HEK293T (cell line): ENCODE data around the gene DRD2.

Experiments used
- CTCF ChIA-PET: fragments of 350-600 bp; formaldehyde crosslinking; extraction: SDS; loops from one replicate; lab custom pipeline; 2021; ENCODE audit warnings: antibody characterized with exemption, inconsistent platforms; lab: Yijun Ruan, JAX
- POLR2A ChIA-PET: fragments of 350-600 bp; formaldehyde crosslinking; extraction: SDS; loops from one replicate; lab custom pipeline; 2020; ENCODE audit warnings: antibody characterized with exemption, inconsistent platforms; lab: Yijun Ruan, JAX
- DNase-seq: peaks from one replicate; pipeline ENCODE4 v3.0.0; 2012; ENCODE audit warnings: mixed read lengths; ENCODE audit errors: extremely low spot score
- ARNT ChIP-seq: fragments of 450-650 bp; IDR thresholded peaks from 2 replicates; pipeline ENCODE4 v1.6.1; 2017; ENCODE audit warnings: mild to moderate bottlenecking
- BHLHE40 ChIP-seq: fragments of 450-650 bp; IDR thresholded peaks from 2 replicates; pipeline ENCODE4 v1.6.1; 2016; ENCODE audit warnings: mild to moderate bottlenecking, moderate library complexity, borderline replicate concordance
- CTBP1 ChIP-seq: fragments of 450-650 bp; IDR thresholded peaks from 2 replicates; pipeline ENCODE4 v1.6.1; 2016; ENCODE audit warnings: borderline replicate concordance
- ELF4 ChIP-seq: fragments of 450-650 bp; IDR thresholded peaks from 2 replicates; pipeline ENCODE4 v1.6.1; 2017; ENCODE audit warnings: antibody characterized with exemption
- FOXA1 ChIP-seq: fragments of 450-650 bp; IDR thresholded peaks from 2 replicates; pipeline ENCODE4 v1.6.1; 2016; ENCODE audit warnings: mild to moderate bottlenecking
- FOXK2 ChIP-seq: fragments of 450-650 bp; IDR thresholded peaks from 2 replicates; pipeline ENCODE4 v1.6.1; 2016; ENCODE audit warnings: mild to moderate bottlenecking
- FOXM1 ChIP-seq: fragments of 450-650 bp; IDR thresholded peaks from 2 replicates; pipeline ENCODE4 v1.6.1; 2017; ENCODE audit warnings: mild to moderate bottlenecking, borderline replicate concordance
- HDGF ChIP-seq: fragments of 450-650 bp; IDR thresholded peaks from 2 replicates; pipeline ENCODE4 v1.6.1; 2017; ENCODE audit warnings: antibody characterized with exemption, borderline replicate concordance
- L3MBTL2 ChIP-seq: fragments of 450-650 bp; conservative IDR thresholded peaks from 2 replicates; pipeline ENCODE4 v1.6.1; 2016; ENCODE audit warnings: mild to moderate bottlenecking
- LEF1 ChIP-seq: fragments of 450-650 bp; IDR thresholded peaks from 2 replicates; pipeline ENCODE4 v1.6.1; 2017; ENCODE audit warnings: mild to moderate bottlenecking, borderline replicate concordance
- NFRKB ChIP-seq: fragments of 450-650 bp; IDR thresholded peaks from 2 replicates; pipeline ENCODE4 v1.6.1; 2016; ENCODE audit warnings: mild to moderate bottlenecking, moderate library complexity
- PKNOX1 ChIP-seq: fragments of 450-650 bp; IDR thresholded peaks from 2 replicates; pipeline ENCODE4 v1.6.1; 2016
- SP1 ChIP-seq: fragments of 450-650 bp; IDR thresholded peaks from 2 replicates; pipeline ENCODE4 v1.6.1; 2017
- SUZ12 ChIP-seq: fragments of 450-650 bp; IDR thresholded peaks from 2 replicates; pipeline ENCODE4 v1.6.1; 2016; ENCODE audit warnings: mild to moderate bottlenecking
- TARDBP ChIP-seq: fragments of 450-650 bp; IDR thresholded peaks from 2 replicates; pipeline ENCODE4 v1.6.1; 2016
- ZNF384 ChIP-seq: fragments of 450-650 bp; IDR thresholded peaks from 2 replicates; pipeline ENCODE4 v1.6.1; 2016

Gene DRD2

GRCh38 chr11:113426686-113427085, 48.5 kb downstream of the DRD2 start:
- ChIA-PET POLR2A (no interaction called here), CTCF (no interaction called here)
- TF ChIP-seq LEF1: no peak
- no peak for TF ChIP-seq PKNOX1
- TF ChIP-seq FOXM1: no peak
- TF ChIP-seq ARNT: no peak
- no peak for TF ChIP-seq TARDBP
- TF ChIP-seq BHLHE40: no peak
- TF ChIP-seq NFRKB: no peak
- TF ChIP-seq SP1: no peak
- no peak for TF ChIP-seq CTBP1
- no peak for TF ChIP-seq L3MBTL2
- no peak for TF ChIP-seq ELF4
- TF ChIP-seq HDGF: no peak

DNA sequence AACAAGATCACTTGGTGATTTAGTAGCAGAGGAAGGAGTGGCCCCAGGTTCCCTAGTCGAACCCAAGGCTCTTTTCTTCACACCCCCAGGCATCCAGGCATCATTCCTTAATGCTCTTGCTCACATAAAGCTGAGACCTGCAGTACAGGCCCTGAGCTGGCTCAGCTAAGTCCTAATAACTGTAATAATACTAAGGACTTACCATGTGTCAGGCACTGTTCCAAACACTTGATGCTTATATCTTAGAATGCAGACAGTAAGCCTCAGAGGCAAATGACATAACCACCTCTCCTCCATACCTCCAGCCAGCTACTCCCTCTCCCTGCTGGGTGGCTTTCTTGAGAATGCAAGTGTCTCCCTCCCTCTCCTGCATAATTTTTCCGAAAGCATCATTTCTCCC, 54.4 kb downstream of the DRD2 start:
- no peak for DNase-seq

More at GRCh38 chr11:113426686-113427085, 48.5 kb downstream of the DRD2 start:
- DNase-seq: no peak

GRCh38 chr11:113419454-113420003, 55.7 kb downstream of the DRD2 start:
- POLR2A ChIA-PET: no interaction called here
- TF ChIP-seq L3MBTL2: no peak
- TF ChIP-seq HDGF: no peak
- no peak for TF ChIP-seq ARNT
- no peak for TF ChIP-seq SP1
- no peak for TF ChIP-seq LEF1
- no peak for TF ChIP-seq NFRKB
- TF ChIP-seq PKNOX1: no peak
- TF ChIP-seq FOXM1: no peak
- TF ChIP-seq TARDBP: no peak
- no peak for TF ChIP-seq BHLHE40
- no peak for TF ChIP-seq ZNF384
- TF ChIP-seq SUZ12: no peak
- TF ChIP-seq FOXK2: no peak
- TF ChIP-seq CTBP1: no peak
- TF ChIP-seq ELF4: no peak
- TF ChIP-seq FOXA1: no peak
- no peak for DNase-seq
- CTCF ChIA-PET: no interaction called here

More for the DNA sequence above, 54.4 kb downstream of the DRD2 start:
- POLR2A ChIA-PET: no interaction called here
- no peak for TF ChIP-seq L3MBTL2
- no peak for TF ChIP-seq ZNF384
- TF ChIP-seq CTBP1: no peak
- no peak for TF ChIP-seq FOXK2
- TF ChIP-seq NFRKB: no peak
- TF ChIP-seq SUZ12: no peak
- no peak for TF ChIP-seq FOXM1
- TF ChIP-seq ARNT: no peak
- no peak for TF ChIP-seq BHLHE40
- no peak for TF ChIP-seq ELF4
- TF ChIP-seq TARDBP: no peak
- no peak for TF ChIP-seq LEF1
- TF ChIP-seq SP1: no peak
- CTCF ChIA-PET: no interaction called here

DNA sequence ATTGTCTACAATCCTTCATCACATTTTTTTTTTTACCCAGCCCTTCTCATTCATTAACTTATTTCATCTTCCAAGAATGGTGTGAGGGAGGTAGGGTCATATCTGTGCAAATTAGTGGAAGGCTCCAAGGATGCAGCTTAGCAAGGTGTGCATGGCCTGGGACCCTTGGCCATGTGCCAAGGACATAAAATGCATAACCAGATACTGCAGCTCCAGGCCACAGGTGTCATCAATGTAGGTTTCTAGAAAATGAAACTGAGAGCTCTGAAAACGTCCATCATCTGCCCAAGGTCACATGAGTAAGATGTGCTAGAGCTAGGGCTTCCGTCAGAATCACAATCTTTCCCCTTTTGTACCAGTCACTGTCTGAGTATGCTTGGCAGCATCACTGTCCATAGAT, 57.8 kb downstream of the DRD2 start:
- TF ChIP-seq TARDBP: no peak
- no peak for TF ChIP-seq BHLHE40
- TF ChIP-seq L3MBTL2: no peak
- TF ChIP-seq FOXM1: no peak
- no peak for TF ChIP-seq ARNT
- TF ChIP-seq ELF4: no peak
- no peak for TF ChIP-seq LEF1
- no peak for TF ChIP-seq SP1
- no peak for TF ChIP-seq NFRKB
- TF ChIP-seq ZNF384: no peak
- no peak for TF ChIP-seq SUZ12
- no peak for TF ChIP-seq FOXA1
- TF ChIP-seq HDGF: no peak
- TF ChIP-seq PKNOX1: no peak
- TF ChIP-seq CTBP1: no peak
- TF ChIP-seq FOXK2: no peak
- POLR2A ChIA-PET: no interaction called here
- CTCF ChIA-PET: no interaction called here
- no peak for DNase-seq

- POLR2A ChIA-PET: no interaction called here
- no peak for DNase-seq
- no peak for TF ChIP-seq FOXA1
- TF ChIP-seq L3MBTL2: no peak
- TF ChIP-seq ELF4: no peak
- no peak for TF ChIP-seq FOXK2
- no peak for TF ChIP-seq PKNOX1
- no peak for TF ChIP-seq SP1
- no peak for TF ChIP-seq ZNF384
- no peak for TF ChIP-seq SUZ12
- TF ChIP-seq FOXM1: no peak
- no peak for TF ChIP-seq BHLHE40
- TF ChIP-seq ARNT: no peak
- TF ChIP-seq TARDBP: no peak
- no peak for TF ChIP-seq HDGF
- TF ChIP-seq LEF1: no peak
- no peak for TF ChIP-seq CTBP1
- no peak for TF ChIP-seq NFRKB
- CTCF ChIA-PET: no interaction called here
These were observed 59.9 kb downstream of the DRD2 start for GRCh38 chr11:113415343-113415742.
